NCI-H187 (cell line): Measurements from ENCODE around the gene SCAPER.

Experiments
- DNase-seq, 2 experiments: peaks; one replicate each; lab custom pipeline; 2025; lab: John Stamatoyannopoulos, UW

SCAPER gene, protein sequence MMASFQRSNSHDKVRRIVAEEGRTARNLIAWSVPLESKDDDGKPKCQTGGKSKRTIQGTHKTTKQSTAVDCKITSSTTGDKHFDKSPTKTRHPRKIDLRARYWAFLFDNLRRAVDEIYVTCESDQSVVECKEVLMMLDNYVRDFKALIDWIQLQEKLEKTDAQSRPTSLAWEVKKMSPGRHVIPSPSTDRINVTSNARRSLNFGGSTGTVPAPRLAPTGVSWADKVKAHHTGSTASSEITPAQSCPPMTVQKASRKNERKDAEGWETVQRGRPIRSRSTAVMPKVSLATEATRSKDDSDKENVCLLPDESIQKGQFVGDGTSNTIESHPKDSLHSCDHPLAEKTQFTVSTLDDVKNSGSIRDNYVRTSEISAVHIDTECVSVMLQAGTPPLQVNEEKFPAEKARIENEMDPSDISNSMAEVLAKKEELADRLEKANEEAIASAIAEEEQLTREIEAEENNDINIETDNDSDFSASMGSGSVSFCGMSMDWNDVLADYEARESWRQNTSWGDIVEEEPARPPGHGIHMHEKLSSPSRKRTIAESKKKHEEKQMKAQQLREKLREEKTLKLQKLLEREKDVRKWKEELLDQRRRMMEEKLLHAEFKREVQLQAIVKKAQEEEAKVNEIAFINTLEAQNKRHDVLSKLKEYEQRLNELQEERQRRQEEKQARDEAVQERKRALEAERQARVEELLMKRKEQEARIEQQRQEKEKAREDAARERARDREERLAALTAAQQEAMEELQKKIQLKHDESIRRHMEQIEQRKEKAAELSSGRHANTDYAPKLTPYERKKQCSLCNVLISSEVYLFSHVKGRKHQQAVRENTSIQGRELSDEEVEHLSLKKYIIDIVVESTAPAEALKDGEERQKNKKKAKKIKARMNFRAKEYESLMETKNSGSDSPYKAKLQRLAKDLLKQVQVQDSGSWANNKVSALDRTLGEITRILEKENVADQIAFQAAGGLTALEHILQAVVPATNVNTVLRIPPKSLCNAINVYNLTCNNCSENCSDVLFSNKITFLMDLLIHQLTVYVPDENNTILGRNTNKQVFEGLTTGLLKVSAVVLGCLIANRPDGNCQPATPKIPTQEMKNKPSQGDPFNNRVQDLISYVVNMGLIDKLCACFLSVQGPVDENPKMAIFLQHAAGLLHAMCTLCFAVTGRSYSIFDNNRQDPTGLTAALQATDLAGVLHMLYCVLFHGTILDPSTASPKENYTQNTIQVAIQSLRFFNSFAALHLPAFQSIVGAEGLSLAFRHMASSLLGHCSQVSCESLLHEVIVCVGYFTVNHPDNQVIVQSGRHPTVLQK (N-terminal part only)

DNA sequence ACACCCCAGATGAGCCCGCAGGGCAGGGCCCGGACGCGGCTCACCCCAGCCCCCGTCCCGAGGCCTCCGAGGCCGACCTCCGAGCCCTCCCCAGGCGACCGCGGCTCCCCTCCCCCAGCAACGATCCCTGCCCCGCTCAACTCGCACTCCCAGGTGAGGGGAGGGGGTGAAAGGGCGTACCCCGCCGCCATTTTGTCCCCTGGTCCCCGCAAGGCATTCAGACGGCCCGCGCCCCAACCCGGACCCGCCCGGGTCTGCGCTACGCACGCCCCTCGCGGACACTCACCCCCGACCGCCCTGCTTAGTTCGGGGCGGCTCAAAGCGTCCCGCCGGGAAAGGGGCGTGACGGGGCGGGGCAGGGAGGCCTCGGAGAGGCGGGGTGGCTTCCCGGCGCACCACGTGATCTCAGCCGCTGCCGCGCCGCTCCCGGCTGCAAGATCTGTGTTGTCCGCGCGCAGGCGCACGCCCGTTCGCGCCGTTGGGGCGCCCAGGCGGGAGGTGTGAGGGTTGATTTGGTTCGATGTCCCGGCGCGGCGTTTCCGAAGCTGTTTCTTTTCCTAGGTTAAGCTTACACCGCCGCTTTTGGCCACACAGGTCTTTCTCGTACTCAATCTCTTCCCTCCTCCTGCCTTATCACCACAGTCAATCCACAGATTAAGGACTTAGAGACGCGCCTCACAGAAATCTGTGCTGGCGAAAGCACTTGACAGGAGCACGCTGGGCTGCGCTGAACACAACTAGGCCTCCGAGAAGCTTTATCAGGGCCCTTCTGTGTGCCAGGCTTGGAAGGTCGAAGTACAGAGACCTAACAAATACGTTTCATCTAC is at the start of gene SCAPER:
Gene SCAPER, minus strand, starts transcription at position 328 of the 827 bp plus-strand sequence. CDS start 21,523 bp downstream, outside the sequence.
- DNase-seq: peak; percentile 43 to 70

DNA sequence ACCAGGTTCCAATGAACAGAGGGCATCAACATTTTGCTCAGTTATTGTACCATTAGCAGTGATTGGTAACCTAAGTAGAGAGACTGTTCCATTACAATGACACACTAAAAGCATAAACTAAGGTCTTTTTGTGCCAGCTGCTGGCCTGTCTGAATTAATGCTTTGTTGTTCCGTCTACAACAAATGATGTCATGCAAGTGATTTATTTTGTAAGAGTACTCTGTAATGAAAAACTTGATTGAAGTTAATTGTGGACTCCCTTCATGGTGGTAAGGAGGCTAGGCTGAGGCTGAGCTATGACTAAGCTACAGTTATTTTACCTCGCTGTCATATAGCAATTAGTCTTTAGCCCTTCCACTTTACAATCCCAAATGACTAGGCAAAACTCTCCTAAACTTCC is 49.6 kb upstream of the SCAPER start:
- no peak for DNase-seq

DNA sequence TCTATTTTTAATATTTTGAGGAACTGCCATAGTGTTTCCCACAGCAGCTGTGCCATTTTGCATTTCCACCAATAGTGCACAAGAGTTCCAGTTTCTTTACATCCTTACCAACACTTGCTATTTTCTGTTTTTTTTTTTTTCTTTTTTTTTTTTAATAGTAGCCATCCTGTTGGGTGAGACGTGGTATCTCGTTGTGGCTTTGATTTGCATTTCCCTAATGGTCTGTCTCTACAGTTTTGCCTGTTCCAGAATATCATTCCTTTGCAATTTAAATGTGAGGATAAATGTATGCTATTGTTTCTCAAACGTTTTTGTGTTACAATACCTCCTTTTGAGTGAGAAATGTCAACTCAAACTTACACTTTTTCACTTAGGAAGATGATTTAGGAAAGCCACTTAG is 48.8 kb upstream of the SCAPER start:
- no peak for DNase-seq

DNA sequence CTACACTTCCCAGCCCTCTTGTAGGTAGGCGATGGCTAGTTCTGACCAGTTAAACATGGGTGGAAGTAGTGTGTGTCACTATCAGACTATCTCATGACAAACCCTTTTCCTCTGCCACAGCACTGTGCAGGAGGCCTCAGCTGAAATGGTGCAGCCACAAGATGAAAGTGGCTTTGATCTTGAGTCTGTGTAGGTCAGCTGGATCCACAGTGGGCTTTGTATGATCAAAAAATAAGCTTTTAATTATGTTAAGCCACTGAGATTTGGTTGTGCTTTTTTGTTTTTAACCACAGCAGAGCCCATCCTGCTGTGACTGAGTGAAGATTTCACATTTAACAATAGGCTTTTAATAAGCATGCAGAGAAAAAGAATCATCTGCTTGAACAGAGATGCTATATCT is 46.1 kb upstream of the SCAPER start:
- no peak for DNase-seq

DNA sequence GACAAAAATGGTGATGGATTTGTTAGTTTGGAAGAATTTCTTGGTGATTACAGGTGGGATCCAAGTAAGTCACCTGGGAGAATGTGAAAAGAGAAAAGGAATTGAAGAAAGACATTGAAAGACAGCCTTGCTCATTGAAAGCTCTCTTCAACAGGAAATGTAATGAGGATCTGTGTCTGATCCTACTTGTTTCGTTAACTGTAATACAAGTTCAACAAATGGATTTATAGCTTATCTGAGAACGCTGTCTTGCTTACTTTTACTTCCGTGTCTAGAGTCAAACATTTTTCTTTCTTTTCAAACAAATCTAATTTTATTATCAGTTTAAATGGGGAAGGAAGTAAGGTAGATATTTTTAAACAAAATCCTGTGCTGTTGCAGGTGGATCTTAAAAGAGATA is 42.3 kb upstream of the SCAPER start:
- DNase-seq: no peak

DNA sequence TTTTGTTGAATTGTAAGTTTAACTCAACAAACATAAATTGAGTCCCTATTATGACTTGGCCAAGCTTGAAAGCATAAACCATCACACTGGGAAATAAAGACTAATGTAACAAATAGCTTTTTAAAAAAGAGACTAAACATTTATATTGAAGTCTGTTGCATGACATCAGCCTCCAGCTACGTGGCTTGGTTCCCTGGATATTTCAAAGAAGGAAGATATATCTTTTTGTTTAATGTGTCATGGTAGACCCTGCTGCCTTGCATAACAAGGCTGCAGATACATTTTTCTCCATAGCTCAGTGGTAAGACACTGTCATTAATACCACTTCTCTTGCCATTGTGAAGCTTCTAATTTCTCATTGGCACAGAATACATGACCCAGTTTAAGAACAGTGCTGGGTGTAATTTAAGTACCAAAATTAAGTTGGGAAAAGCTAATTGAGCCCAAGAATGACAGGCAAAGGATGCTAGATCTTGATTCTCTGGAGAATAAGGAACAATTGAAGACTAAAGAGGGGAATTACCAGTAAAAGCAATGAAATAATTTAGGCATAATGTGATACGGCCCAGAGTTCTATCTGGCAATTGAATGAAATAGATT is 40.5 kb upstream of the SCAPER start:
- DNase-seq: no peak

DNA sequence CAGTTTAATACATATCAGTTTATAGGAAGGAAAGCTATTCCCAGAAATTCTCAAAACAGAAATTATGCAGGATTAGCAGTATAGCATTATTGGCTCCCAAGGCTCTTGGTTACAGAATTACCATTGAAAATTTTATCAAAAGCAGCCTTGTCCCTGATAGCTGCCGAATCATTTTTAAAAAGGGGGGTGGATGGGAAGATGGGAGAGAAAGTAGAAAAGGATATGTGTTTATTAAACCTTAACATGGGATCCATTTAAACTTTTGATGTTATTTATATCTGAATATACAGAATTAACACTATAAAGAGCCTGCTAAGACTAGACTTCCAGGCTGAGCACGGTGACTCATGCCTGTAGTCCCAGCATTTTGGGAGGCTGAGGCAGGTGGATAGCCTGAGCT is 37.2 kb upstream of the SCAPER start:
- no peak for DNase-seq

DNA sequence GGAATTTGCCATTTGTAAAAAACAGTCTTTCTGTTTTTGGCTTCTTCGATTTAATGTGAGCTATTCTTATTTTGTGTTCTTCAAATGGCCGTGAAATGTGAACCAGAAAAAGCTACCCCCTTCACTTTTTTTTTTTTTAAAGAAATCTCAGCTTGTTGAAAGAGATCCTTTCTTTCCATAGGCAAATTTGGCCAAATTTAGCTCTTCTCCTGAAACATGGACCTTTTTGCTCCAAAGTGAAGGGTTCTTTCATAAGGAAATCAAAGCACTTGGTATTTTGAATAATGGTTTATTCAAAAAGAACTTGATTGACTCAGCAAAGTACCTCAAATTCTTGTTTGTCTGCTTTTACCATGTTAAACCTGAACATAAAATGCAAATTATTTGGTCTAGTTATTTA is 36.5 kb upstream of the SCAPER start:
- DNase-seq: no peak

DNA sequence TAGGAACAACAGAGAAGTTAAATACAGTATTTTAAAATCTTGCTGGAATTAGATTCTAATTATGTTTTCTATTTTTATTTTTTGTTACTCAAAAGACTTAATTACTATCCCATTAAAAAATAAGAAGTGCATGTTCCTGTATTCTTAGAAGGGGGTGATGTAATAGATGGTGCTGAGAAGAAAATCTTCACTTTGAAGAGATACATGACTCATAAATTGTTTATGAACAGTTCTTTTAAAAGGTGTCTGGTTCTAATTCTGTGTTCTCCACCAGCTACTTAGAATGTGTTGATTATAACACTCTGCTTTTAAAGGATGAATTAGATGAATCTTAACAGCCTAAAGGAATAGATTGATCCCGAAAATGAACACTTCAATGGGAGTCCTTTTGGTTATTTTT is 34.6 kb upstream of the SCAPER start:
- no peak for DNase-seq

DNA sequence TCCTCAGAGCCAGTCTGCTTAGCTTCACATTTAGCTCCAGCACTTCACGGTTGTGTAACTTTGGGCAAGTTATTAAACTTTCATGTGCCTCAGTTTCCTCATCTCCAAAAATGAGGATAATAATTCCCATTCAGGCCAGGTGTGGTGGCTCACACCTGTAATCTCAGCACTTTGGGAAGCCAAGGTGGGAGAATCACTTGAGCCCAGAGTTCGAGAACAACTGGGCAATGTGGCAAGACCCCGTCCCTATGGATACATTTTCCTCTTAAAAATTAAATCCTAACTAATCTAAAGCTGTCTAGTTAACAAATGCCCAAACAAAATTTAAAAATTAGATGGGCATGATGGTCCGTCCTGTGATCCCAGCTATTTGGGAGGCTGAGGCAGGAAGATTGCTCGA is 33.6 kb upstream of the SCAPER start:
- DNase-seq: no peak

DNA sequence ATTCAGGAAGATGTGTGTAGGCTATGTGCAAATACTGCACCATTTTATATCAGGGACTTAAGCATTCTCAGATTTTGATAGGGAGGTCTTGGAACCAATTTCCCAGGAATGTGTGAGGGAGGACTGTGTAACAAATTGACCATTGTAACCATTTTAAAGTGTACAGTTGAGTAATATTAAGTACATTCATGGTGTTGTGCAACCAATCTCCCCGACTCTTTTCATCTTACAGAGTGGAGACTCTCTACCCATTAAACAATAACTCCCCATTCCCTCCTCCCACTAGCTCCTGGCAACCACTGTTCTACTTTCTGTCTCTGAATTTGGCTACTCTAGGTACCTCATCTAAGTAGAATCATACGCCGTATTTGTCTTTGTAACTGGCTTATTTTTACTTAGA is 31.5 kb upstream of the SCAPER start:
- DNase-seq: no peak

DNA sequence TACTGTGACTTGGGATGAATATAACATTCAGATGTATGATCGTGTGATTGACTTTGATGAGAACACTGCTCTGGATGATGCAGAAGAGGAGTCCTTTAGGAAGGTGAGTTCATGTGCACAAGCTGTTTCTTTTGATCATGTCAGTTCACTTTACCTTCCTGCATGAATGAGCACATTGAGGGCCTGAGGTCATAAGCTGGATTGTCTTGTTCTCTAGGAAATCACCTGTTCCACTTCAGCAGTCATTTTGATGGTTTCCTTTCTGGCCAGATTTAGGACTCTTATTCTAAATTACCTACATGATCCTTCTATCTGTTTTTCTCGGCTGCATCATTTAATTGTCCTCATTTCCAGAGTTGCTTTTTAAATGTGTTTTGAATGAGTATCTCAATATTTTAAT is 30.5 kb upstream of the SCAPER start:
- no peak for DNase-seq

DNA sequence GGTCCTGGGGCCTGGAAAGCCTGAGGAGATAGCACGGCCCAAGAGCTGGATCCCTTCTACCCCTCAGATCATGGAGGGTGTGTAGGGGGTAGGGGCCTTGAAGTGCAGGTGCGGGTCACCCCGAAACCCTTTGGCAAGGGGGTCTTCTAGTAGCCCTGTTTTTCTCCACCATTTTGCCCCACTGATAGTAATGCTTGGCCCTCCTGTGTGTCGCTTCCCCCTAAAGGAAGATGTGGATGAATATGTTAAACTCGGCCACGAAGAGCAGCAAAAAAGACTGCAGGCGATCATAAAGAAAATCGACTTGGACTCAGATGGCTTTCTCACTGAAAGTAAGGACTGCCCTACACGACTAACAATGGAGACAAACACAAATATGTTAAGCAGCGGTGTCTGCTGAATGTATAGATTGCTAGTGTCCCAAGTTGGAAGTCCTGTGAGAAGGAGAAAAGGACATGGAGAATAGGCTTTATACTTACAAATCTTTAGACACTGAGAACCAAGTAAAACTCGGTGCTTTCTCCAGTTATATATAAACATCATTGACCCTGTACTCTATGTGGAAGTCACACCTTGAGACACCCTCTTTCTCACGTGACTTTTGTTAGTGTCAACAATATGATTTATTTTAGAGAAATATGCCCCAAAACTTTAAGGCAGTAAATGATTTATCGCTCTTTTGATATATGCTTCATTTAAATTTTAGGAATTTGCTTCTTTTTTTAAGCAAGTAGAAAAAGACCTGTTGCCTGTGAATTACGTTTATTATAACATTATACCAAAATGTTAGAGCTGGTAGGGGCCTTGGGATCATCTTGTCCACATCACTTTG is 27.2 kb upstream of the SCAPER start:
- no peak for DNase-seq

DNA sequence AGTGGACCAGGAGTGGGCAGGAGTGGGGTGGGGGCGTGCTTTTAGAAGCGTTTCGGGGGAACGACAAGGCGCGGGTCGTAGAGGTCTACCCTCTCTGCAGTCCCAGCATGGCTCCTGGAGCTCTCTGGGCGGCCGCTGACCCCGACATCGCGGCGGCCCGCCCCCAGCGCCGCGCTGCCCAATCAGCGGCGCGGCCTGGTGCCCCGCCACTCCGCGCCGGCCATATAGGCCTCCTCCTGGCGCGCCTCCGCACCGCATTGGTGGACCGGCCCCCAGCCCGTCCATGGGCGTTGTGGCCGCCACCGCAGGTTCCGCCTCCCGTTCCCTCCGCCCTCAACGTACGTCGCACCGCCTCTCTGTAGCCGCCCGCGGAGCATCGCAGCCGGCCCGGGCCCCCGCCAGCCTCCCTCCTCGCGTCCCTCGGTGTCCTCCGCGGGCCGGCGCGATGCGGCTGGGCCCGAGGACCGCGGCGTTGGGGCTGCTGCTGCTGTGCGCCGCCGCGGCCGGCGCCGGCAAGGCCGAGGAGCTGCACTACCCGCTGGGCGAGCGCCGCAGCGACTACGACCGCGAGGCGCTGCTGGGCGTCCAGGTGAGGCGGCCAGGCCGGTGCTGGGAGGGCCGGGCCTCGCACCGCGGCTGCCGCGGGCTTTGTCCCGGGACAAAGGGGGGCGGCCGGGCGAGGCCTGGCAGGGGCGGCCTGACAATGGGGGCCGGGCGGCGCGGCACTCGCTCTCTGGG is 26.4 kb upstream of the SCAPER start, which contains the start of gene RCN2:
Gene RCN2, plus strand, starts transcription at position 353 of the 738 bp plus-strand sequence. Its CDS starts 93 bp downstream, at position 446.
- peak; percentile 57 to 73 for DNase-seq

DNA sequence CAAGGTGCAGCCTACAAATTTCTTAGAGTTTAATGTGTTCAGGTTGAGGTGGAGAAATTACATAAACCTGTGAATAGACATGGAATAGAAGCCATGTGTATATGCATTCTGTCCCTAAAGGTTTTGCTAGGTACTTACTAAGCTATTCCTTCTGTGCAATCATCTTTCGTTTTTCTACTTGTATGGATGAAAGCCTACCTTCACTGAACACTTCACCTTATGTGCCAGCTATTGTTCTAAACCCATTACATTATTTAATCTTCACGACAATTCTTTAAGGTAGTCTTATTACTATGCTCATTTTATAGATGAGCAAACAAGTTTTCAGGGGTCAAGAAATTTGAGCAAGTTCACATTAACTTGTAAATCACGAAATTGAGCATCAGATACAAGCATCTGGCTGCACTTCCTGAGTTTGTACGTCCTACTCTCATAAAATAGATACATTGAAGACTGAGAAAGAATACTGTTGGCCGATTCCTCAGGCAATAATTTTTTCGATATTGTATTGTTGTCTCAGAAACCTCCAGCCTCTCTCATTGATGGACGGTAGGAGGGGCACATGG is 25.8 kb upstream of the SCAPER start:
- no peak for DNase-seq

DNA sequence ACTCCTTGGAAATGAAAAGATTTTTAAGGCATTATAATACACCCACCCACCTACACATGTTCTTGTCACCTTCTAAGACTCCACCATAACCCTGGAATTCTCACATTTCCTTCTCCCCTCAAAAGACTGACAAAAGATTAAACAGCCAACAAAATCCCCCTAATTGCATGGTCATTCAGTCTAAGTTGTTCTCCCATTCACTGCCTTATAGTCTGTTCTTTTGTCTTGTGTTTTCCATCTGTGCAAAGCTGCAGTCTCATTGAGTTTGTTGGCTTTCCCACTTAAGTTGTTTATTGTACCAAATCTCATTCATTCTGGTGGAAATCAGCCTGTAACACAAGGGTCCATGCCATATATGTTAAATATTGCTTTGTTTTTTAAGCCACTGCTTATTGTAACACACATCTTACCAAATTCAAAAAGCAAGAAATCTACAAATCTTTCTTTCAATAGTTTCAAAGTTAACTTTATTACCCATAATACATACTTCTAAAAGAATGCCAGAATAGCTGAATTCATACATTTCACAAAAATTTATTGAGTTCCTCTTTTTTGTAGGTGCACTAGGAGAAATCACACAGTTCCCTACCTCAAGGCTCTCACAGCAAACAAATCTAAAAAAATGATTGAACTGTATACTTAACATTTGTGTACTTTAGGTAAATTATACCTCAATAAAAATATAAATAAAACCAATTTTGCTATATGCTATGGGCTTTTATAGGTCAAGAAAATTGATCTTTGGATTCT is 24.0 kb upstream of the SCAPER start:
- no peak for DNase-seq

DNA sequence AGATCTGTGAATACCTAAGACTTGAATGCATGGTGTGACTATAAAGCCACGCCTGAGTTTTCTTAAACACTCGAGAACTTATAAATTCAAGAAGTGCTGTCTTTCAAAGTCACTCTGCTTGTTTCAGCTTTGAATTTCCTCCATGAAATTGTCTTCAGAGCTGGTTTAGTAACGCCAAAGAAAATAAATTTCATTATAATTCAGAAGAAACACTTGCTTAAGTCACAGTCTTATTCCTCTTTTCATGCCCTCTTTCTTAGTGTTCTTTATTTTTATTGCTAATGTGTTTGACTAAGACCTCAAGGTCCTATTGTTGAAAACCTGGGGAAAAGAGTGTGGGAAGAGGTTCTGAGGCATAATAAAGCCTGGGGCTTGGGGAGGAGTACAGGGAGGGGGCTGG is 23.1 kb upstream of the SCAPER start:
- no peak for DNase-seq

DNA sequence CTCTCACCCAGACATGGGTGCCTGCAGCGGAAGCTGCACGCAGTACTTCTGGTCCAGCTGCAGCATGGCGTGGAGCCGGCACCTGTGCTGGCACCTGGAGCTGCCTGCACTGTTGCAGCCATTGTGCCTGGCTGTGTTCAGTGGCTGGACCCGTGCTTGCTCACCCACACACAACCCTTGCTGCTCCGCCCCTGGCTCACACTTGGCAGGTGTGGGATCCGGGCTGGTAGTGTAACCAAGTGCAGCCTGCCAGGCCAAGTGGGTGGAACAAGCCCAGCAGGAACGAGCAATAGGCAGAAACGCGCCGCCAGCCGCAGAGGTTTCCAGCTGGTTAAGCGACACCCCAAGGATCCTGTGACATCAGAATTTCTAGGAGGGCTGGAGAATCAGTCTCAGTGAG is 11.2 kb upstream of the SCAPER start:
- no peak for DNase-seq
